HG03060 (cell line): ENCODE measurements around the gene BTBD10.

ENCODE experiments used
- ATAC-seq: cut with Tn5 transposase; IDR thresholded peaks from one replicate; pipeline ENCODE4 v1.9.1; 2021; ENCODE audit warnings: low read depth, moderate number of reproducible peaks; ENCODE audit not compliant: unreplicated experiment

BTBD10 gene

DNA sequence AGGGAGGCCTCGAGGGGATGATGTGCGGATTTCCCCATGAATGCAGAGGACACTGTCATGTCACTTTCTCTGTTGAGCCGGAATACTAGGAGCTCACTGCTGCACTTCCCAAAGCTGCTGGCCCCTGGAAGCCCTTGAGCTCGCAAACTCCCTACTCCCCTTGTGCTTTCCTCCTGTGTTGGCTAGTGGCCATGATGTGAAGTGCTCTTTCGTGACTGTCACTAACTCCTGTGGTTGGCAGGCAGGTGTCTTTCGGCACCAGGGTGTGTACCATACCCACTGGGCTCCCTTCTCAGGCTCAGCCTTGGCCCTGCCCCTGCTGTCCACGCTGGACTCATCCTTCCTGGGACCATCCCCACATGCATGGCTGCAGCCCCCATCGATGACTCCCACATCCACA is 86.2 kb downstream of the BTBD10 start:
- ATAC-seq = no peak

DNA sequence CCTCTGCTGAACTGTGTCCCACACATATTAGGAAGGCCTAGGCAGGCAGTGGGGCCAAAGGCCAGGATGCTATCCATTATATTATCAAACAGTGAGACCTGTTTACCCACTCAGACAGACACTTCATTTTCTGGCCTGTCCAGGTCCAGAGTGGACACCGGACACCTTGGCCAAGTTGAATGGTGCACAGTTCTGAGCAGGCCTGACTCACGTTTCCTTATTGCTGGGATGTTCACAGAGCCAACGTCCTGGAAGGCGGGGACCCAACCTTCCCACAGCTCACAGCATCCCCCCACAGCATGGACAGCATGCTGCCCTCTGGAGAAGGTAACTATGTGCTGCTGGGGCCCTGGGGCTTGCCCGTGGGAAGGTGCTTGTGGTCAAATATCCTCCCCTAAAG is 86.6 kb downstream of the BTBD10 start:
- ATAC-seq = no peak

DNA sequence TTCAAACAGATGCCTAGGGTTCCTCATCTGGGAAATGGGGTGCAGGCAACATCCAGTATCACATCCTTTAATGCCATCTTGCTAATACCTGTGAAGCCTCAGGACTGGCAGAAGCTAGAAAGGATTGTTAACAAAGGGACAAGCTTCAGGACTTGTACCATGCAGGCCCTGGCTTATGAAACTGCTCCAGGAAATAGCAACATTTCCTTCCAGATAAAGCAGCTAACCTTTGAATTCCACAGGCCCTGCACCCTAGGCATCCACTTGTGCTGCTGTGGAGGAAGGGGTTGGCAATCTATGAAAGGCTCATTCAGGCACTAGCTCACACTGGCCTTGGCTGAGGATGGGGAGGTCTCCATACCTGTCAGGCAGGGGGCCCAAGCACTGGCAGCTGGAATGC is 87.2 kb downstream of the BTBD10 start:
- no peak for ATAC-seq

DNA sequence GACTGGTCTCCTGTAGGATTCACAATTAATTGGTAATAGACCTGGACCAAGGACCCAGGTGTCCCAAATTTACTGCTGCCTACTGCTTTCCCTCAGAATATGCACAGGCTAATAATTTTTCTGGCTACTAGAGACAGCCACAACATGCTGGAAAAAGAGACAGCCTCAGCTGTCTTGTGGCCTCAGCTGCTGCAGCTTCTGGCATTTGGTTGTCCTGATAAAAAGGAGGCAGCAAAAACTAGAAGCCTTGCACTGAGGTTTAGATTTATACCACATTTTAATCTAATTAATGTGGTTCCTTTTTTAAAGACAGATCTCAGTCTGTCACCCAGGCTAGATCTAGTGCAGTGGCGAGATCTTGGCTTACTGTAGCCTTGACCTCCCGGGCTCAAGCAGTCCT is 89.8 kb downstream of the BTBD10 start:
- no peak for ATAC-seq

DNA sequence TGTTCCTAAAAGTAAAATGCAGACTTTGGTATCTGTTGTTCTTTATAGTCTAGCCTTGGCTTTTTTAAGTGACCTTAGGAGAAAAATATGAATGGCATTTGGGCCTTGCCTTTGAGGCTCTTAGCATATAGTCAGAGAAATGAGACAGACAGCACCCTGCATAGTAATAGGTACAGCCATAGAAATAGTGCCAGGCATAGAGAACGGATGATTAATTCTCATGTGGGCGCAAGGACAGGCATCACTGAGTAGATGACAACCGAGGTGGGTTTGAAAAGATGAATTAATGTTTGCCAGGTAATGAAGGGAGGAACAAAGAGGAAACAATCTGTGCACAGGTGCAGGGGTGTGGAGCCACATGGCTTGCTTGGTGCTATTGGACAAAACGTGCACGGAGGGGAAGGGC is 95.0 kb downstream of the BTBD10 start:
- no peak for ATAC-seq

DNA sequence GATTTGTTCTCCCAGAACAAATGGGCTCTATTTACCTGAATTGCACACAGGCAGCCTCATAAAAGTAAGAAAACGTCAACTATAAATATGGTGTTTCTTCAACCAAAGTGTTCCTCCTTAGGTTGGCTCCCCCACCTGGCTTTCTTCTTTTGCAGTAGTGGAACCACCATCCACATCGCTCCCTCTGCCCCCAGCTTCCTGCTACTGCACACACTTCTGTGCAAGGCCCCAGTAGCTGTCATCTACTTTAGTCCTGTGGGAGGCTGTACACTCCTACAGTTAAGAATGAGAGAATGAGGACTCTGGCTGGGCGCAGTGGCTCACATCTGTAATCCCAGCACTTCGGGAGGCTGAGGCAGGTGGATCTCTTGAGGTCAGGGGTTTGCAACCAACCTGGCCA is 95.9 kb downstream of the BTBD10 start:
- no peak for ATAC-seq

DNA sequence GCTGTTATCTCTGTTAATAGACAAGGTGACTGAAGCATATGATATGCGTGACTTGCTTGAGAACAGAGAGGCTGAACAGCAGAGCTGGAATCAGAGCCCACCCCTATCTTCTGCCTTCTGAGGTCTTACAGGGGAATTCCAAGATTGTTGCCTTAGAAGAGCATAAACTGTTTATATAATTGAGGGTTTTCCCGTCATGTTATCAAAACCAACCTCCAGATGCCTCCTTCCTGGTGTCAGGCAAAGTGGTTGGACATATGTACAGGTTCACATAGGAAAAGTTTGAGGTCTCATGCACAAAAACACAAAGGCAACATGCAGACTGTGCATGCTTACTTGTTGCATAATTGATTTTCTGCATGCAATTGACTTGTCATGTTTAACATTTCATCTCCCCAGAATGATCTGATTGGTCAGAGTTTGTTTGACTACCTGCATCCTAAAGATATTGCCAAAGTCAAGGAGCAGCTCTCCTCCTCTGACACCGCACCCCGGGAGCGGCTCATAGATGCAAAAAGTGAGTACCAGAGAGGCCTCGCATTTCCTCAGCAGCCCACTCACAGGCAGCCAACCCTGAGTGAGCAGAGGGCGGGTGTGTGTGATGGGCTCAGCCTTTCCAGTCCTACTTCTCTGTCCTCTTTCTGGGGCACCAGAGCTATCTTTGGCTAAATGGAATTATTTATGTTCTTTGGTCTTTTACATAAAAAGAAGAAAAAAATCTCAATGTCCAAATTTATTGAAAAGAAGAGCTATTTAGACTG is 96.6 kb downstream of the BTBD10 start:
- ATAC-seq = no peak

DNA sequence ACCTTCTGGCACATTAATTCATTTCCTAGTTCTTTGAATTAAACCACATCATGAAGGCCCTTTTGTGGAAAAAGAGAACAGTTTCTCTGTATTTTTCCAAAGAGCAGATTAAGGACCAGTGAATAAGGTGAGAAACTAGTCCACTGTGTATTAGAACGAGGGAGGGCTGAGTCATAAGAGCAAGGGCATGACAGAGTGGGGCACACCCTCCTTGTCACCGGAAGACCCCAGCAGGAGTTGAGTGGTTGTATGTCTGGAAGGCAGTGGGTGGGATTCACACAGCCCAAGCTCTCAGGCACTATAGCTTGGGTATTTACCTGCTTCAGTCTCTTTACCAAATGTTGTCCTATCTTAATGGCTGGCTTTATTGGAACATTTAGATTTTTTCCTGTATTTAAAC is 98.6 kb downstream of the BTBD10 start:
- no peak for ATAC-seq

DNA sequence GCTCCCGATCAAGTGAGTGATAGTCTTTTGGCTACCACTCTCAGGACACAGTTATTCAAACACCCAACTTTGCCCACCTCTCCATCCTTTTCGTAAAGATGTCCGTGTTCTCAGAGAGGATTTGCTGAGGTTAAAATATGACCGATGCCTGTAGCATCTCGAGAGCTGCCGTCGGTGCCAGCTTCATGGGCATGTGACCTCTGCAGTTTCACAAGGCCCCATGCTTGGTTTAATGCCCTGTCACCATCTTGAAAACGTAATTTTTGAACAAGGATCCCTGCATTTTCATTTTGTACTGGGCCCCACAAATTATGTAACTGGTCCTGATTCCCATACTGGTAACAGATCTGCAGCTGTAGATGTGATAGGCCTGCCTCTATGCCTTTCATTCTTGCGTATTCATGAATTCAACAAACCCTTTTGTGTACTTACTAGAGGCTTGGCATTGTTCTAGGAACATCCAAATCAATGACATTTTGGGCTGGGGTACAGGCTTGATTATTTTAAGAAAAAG is 100.4 kb downstream of the BTBD10 start:
- no peak for ATAC-seq

DNA sequence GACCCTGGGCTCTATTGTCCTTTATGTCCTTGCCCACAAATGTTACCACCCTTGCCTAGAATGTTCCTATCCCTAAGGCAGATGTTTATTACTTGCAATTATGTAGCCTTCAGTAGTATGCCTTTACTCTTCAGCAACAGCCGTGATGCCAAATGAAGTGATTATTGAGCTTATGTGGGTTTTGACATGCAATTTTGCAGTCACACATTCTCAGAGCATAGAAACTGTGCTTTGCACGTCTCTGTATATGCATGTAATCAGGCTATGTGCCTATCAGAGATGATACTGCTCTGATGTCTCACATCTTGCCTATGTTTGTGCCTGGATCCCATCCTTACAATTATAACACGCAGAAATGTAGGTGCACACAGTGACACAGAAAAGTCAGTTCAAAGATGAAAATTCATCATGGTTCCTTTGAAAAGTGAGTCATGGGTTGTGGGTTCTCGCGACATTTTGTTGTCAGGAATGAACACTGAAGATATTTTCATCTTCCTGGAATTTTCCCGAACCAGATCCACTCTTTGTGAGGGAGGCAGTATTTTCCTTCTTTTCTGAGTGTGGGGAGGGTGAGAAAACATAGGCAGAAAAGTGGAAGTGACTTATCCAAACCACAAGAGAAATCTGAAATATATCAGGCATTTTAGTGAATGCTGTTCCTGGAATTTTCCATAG is 104.3 kb downstream of the BTBD10 start:
- ATAC-seq = no peak

DNA sequence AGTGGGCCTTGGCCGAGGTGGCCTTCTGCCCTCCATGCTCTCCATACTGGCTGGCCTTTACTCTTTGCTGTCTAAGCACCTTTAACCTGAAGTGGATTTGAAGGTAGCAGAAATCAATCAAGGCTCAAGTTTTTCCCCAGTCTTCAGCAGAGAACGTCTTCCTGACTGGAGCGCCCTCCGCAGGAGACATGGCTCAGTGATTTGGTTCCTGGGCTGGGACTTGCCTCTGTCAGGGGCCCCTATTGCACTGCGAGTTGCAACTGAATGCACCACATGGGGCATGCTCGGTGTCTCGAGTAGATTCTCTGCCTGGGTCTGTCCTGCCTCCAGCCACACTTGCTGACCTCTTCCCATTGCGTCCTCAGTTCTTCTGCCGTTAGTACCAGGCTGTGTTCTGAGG is 105.8 kb downstream of the BTBD10 start:
- no peak for ATAC-seq

DNA sequence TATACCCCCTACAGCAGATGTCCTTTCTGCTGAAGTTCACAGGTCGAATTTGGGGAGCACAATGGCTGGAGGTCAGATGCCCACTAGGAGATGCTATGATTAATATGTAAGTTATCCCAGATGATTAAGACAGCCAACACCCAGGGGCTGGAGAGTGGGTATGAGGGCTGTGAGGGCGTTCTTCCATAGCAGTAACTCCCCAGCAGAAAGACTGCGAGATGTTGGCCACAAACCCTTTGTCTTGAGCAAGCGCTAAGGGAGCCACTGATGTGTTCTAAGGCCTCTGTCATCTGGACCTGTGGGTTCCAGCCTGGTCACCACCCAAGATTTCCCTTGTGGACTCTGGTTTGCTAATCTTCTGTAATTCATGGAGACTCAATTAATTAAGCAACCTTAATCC is 107.8 kb downstream of the BTBD10 start:
- ATAC-seq = no peak

DNA sequence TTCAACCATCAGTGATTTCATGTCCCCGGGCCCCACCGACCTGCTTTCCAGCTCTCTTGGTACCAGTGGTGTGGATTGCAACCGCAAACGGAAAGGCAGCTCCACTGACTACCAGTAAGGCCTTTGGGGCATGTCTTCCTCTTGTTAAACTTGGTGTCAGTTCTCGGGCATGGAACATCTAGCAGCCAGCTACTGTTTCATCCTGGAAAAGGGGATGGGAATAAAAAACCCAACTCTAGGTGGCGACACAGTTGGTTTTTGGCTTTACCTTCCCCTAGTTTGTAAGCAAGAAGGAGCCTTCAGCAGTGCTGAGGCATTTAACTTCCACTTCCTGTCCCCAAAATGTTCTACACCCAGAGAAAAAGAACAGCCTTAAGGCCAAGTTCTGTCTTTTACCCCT is 108.7 kb downstream of the BTBD10 start:
- ATAC-seq = no peak

DNA sequence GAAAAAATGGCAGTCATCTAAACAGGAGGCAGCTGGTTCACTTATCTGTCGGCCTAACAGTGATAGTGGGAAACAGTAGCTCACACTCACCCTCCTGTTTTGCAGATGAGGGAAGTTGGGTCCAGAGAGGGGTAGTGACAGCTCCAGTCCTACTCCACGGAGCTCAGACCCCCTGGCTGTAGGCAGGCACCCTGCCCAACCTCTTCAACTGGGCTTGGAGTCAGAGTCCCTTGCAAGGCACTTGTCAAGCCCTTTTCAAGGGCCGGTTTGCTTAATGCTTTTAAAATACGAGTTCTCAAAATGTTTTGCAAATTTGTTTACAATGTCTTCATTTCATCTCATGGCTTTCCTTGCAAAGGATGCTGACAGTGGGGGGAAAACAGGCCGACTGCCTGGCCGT is 110.3 kb downstream of the BTBD10 start:
- ATAC-seq = no peak

DNA sequence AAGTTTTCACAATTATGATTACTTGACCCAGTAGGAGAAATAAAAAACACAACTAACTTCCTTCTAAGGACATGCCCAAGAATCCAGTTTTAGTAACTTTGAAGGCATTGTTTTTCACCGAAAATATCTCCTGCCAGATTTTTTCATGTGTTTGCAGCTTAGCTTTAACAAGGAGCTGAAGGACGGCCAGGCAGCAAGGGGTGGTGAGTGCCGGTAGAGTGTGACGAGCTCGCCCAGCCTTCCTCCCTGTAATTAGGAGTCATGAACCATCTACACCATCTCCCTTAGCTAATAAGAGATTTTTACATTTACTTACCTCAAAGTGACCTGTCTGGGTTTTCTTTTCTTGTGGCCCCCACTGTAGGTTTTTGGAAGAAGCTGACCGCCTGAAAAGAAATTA is 113.4 kb downstream of the BTBD10 start:
- ATAC-seq = no peak

DNA sequence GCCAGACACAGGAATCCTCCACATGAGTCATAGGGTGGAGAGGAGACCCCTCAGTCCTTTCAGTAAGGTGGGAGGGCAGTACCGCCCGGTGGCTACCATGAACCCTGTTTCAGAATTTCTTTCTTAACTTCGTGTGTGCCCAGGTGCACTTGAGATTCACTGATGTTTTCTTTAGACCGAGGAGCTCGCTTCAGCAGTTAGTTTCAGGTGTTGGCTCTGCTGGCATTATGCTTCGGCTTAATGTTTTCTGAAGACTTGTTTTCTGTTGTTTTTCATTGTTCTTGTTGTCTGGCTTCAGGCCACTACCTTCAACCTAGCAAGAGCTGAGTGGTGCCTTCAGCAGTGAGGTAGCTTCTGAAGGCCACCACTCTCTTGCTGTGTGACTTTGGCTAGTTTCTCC is 114.0 kb downstream of the BTBD10 start:
- ATAC-seq = no peak

DNA sequence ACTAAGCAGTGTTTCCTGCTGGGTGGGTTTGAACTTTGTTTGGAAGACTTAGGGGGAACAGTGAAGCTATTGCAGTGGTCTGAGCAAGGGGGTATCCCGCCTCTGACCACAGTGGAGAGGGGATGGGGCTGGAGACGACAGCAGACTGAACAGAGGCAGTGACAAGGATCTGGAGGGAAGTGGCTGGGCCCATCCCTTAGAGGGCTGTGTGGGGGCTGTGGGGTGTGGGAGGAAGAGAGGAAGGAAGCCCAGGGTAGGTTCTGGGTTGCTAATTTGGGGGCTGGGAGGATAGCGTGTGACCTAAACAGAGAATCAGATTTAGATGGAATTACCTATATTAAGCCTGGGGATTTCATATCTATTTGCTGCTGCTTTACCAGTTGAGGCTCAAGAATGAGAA is 114.7 kb downstream of the BTBD10 start:
- ATAC-seq = no peak

DNA sequence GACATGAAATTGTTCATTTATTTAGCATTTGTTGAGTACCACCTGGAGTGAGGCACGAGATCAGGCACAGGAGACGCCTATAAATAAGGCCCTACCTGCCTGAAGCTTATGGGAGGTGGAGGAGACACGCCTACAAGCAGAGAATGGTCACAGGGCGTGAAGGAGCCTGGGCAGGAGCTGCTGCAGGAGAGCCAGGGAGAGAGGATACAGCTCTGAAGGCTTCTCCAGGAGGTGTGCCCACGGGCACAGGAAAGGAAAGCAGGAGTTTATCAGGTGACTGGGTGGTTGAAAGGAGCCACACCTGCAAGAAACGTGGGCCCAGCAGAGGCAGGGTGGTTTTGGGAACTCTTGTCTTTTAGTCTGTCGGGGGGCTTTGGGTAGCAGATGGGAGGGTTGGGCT is 115.1 kb downstream of the BTBD10 start:
- ATAC-seq = no peak

DNA sequence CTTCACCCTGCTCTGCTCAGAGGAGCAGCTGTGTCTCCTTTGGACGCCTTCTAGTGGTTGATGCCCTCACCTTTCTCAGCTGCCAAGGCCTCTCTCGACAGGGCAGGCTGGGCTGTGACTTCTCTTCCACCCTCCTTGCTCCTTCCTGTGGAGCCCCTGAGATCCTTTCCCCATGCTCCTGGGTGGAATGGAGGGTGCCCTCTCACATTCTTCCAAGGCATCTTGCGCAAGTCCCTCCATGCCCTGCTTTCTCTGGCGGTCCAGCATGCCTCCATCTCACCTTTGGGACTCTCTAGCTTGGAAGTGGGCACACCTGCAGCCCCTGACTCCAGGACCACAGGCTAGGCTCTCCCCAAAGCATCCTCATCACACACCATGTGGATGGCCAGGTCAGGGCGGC is 116.6 kb downstream of the BTBD10 start:
- no peak for ATAC-seq

DNA sequence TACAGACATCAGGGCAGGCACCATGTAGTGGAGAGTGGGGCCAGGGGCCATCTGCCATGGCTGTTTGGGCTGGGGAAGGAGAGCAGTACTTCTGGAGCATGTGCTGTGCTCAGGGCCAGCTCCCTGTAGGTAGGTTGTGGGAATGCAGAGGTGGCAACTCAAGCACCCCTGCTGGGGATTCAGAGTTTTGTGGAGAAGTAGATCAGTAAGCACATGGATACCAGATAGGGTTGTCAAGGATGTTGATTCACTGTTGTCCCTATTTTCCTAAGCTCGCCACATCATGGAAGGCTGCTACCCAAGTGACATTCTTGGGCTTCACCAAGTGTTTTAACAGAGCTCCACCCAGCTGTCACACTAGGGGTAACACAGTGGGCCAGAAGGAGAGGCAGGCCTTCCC is 118.2 kb downstream of the BTBD10 start:
- no peak for ATAC-seq

DNA sequence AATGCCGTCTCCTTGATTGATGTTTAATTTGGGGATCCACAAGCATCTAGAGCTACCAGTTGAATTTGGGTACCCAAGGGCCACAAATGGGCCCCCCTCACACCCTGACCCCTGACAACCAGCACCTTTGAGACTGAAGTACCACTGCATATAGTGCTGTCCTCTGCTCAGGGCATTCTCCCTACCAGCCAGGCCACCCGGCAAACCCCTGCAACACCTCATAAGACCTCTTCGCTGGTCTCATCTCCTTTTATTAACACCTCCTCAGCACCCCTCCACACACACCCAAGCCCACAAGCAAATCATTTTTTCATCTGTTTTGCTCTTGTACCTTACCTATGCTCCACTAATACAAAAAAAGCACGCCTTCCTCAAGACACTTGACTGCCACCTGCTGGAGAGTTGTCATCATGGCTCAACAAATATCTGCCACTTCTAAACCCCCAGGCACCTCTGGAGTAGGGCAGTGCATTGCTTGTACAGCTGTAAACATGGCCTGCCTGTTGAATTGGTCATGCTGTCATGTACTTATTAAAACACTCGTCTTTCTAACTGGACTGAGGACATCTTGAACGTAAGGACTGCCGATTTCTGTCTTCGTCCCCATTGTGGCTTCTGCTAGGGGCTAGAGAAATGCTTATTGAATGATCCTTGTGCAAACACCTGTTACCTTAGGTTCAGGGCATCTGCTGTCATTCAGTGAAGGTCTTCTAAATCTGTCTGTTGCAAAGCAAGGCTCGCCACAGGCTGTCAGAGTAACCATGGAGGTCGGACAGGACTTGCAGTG is 118.9 kb downstream of the BTBD10 start:
- no peak for ATAC-seq
